D341Med (cell line): Measurements from ENCODE around the gene KIAA1217.
"Not testable (repeated sequence)": the region's sequence is repeated elsewhere in the genome, so short reads cannot be mapped to it uniquely, and the experiment has no call there.

Experiments used
- DNase-seq: peaks from one replicate; pipeline ENCODE4 v3.0.0; 2012; ENCODE audit warnings: low spot score

The KIAA1217 gene

DNA sequence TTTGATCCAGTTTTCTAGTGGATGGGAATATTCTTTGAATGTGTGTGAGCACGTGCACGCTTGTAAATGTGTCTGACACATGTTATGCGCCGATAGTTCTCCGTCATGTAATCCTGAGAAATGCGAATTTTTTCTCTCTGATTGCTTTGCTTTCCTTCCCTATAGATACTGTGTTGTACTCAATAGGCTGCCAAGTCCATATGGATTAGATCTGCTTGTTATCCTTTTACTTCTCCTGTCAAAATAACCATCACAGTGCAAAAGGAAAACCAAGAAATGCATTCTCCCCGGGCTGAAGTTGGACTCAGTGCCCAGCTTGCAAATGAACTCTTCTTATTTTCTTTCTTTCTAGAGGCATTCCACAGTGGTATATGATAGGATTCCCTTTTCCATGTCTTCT, 131.9 kb downstream of the KIAA1217 start:
- no peak for DNase-seq

DNA sequence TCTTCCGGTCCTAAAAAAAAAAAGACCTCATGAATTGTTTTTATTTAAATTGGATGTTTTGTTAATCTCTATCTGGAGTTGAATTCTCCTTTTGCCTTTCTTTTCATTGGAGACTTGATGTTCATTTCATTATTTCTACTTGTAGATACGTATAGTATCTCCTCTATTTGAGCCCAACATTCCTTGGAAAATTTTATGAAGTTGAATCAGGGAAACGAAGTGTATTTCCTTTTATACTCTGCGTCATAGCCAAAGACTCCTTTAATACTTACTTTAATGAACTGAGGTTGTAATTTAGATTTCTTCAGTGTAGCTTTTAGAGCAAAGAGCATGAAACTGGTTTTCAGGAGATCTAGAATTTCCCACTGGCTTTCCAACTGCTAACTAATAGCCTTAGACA, 132.4 kb downstream of the KIAA1217 start:
- DNase-seq, result no peak

DNA sequence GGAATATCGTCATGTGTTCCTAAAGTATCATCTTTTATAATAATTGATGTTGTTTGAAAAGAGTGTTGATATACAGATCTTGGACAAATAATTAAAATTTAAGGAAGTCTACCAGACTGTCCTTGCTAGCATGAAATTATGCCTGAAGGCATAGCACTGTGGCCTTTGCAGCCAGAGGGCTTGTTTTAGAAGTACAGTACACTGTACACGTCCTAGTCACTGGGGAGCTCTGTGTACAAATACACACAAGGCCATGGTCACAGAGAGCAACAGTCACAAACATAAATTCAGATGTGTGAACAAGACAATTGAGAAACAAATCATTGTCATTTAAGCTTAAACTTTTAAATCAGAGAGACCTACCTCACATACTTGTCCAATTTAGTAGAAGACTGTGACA, 133.0 kb downstream of the KIAA1217 start:
- no peak for DNase-seq

DNA sequence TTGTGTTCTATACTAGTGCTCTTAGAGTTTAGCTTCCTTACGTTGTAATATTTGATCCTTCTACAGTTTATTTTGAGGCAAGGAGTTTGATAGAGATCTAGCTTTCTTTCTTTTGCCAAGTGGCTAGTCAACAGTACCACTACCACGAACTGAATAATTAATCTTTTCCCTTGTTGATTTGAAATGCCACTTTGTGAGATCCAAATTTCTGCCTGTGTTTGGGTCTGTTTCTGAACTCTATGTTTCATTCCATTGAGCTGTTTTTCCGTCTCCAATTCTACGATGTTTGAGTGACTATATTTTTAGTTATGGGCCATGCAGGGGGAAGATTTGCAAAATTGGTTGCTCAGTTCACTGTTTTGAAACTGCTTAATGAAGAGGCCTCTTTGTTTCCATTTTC, 134.7 kb downstream of the KIAA1217 start:
- no peak for DNase-seq

DNA sequence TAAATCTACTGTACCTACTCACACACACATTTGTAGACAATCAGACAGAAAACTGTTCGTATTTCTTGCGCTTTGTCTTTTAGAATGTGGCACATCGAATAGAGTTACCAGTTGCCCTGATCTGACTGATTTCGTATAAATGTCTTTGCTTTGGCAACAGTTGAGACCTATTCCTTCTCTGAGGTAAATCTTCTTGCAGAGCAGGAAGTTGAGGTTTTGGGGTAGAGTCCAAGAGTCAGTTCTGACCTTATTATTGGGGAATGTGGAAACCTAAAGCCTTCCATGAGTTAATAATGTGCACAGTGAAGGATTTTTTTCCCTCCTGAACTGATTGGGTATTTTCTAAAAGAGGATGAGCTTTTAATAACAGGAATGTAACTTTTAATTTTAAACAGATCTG, 135.3 kb downstream of the KIAA1217 start:
- DNase-seq, result no peak

DNA sequence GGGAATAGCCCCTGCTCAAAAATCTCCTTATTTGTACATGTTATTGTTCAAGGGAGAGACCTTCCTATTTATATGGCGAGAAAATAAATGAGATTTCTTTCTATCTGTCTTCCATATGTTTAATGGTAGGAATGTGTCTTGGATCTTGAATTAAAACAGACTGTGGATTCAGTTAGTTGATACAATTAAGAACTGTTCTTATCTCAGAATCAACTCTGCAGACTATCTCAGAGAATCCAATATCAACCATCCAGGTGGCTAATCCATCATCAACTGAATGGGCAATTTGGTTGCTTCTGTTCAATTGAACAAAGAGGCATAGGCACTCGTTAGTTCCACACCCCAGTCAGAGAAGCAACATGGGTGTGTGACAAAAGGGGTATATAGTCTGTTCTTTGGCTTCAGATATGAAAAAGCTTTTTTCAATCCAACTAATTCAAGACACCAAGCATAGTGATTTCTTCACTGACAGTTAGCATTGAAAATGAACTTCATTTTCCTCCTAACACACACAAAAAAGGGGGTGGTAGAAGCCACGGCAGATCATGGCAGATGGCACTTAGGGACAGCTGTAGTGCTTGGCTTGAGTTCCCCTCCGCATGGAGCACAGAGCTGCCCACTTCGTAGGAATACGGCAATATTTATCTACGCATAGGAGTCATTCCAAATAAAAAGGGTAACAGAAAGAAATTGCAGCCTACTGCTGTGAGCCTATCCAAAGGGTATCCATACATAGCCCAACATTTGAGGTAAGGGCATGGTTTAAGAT, 135.9 kb downstream of the KIAA1217 start:
- no peak for DNase-seq

DNA sequence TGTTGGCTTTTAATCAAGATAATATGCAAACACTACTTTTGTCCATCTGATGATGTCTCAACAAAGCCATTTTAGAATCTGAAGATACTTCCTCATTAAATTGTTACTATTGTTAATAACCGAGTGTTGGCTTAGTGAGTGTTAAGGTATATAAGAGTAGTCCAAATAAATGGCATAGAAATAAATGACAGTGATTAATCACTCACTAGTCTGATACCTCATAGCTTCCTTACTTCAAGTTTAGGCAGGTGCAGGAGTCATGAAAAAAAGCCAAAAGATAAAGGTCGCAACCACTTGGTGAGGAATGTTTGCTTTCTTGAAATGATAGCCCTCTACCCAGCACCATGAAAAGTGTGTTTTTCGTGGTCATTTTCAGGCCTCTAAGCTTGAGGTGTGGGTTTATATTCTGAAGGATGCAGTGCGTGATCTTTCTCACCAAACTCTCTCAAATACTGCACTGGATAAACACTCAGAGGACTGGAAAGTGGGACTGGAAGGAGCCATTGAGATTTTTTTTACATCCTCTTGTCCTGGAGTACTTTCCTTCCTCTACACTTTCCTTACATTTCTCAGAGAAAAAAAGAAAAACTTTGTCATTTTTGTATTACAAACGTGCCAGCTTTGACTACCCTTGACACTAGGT, 138.1 kb downstream of the KIAA1217 start:
- DNase-seq, result no peak

DNA sequence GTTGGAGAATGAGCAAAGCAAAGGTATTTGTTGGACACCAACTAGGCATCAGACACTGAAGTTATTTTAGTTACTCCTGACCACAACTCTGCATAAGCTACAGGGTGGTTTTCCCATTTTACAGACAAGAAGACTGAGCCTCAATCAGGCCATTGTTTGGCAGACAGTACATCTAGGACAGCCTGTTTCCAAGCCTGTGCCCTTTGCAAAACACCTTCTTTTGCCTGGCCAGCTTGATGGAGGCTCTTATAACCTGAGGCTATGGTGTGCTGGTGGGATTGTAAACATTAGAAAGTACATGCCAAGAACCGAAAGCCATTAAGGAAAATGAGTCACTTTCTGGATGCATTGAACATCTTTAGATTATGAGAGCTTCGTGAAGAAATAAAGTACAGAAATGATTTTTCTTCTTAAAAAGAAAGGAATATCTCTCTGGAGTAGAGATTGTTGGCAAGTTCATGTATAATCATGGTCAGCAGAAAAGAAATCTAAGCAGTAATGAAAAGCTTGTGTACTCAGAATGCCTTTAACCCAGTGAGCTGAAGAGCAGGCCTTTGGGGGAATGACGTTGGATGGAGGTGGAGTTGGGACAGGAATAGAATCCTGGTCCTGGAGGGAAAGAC, 140.6 kb downstream of the KIAA1217 start:
- no peak for DNase-seq

DNA sequence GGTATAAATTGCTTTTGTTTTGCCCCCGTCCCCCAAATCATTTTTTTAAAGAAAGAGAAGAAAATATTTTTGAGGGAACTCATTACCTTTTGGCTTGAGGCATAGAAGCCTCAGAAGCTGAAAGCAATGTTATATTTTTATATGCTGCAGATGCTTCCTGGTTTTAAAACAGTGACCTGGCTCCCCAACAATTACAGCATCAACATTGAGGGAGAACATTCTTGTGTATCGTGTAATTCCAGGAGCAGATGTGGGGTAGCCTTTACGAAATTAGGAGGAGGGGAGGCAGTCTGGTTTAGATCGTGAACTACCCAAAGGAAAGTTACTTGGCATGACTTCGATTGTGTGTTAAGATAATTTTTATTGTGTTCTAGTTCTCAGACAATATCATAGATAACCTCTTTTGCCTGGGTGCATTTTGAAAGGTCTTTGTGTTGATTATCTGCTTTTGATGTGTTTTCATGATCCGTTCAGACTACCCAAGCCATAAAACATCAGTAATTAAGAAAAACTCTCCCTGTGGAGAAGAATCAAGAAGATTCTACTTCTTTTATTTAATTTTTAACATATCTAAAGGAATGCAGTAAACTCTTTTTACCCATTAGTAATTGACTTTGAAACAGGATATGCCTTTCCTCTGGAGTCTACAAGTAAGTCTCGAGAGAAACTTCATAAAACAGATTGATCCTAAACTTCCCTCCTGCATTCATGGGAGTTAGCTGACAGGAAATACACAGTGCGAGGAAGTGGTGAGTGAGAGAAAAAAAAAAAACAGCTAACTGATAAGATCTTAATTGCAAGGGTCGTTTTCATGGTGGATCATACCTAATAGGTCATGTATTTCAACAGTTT, 141.4 kb downstream of the KIAA1217 start:
- DNase-seq, result no peak

DNA sequence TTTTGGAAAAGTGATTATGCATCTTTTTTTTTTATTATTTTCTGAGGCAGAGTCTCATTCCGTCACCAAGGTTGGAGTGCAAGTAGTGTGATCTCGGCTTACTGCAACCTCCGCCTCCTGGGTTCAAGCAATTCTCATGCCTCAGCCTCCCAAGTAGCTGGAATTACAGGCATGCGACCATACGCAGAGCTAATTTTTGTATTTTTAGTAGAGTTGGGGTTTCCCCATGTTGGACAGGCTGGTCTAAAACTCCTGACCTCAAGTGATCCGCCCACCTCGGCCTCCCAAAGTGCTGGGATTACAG, 141.9 kb downstream of the KIAA1217 start:
- DNase-seq, result not testable (repeated sequence)

DNA sequence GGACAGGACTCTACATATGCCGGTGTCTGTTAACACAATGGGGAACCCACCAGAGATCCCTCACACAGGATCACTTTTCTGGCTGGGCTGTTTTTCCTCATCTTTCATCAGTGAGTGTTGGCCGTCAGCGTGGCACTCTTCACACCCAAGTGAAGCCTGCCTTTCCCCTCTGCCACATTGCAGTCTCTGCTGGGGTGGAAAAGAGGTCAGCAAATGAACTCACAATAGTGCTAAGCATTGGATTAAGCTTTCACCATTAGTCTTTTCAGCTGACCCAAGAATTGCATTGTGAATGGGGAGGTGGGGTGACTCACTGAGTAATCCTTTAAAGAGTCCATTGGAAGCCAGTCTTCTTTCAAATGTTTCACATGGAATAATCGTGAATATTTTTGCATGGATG, 143.0 kb downstream of the KIAA1217 start:
- DNase-seq, result no peak

DNA sequence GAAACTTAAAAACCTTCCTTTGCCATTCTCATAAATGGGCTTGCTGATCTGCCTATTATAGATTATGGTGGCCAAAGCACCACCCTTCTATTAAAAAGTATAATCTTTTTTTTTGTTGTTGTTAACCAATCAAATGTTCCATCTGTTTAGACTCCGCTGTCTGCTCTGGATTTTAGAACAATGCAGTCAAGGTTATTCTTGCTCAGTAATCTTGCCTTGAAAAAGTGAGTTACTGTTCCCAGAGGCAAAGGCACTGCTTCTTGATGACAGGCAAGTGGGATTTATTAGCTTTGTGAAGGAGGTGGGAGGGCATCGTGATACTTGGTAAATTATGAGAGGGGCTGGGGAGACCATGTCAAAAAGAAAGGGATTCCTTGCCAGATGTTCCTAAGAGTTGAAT, 143.5 kb downstream of the KIAA1217 start:
- DNase-seq, result no peak

DNA sequence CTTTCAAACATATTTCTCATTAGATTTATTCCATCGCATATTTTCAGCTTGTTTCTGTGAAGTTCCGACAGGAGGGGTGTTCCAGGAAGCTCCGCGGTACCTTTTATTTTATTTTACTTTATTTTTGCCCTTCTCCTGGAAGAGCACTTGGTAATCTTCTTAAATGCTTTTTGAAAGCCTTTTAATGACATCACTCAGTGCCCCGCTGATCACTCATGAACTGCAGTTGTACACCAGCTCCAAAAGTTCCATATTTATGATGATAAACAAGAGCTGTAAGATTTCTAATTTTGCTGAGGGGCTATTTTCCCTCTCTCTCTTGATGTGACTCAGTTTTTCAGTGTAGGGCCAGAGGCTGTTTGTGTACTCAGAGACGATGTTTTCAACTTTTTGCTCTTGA, 144.4 kb downstream of the KIAA1217 start:
- DNase-seq, result no peak

DNA sequence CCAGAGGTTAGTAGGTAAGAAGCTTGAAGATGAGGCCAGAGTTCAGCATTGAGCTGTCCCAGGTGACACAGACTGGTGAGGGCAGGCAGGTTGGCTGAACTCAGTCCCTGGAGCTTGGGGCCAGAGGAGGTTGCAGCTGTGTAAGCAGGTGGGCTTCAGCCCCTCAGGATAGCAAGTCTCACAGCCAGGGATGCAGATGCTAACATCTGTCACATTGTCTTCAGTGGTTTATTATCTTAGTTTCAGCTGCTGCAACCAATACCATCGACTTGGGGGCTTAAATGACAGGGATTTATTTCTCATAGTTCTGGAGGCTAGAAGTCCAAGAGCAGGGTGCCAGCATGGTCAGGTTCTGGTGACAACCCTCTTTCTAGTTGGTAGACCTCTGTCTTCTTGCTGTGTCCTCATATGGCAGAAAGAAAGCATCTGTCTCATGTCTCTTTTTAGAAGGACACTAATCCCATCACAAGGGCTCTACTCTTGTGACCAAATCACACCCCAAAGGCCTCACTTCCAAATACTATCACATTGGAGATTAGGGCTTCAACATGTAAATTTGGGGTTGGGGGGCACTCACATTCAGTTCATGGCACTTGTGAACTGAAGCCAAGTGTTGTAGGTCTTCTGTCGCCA, 146.2 kb downstream of the KIAA1217 start:
- DNase-seq, result no peak

DNA sequence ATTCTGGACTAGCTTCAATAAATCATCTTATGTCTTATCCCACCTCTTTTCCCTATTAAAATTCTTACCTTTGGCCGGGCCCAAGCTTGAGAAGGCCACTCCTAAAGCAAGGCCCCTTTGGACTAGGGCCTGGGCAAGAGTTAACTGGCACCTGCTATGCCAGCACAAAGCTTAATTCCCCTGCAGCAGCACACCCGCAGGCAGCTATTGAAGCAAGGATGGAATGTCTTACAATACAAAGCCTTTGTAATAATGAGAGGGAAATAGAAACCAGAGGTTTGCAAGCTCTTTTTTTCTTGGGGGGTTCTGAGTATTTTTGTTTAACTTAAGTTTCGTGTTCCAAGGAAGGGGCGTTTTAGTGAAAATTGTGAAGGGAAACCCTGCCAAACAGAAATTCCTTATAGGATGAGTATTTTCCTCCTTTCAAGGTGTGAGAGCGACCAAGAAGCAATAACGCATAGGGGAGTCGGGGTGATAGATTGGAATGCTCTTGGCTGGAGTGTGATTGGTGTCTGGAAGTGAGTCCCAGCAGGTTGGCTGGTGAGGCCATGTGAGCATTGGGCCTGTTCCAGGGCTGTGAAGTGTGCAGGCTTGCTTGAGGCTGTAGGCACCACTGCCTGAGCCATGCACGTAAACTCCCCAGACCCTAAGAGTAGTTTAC, 148.5 kb downstream of the KIAA1217 start:
- no peak for DNase-seq

DNA sequence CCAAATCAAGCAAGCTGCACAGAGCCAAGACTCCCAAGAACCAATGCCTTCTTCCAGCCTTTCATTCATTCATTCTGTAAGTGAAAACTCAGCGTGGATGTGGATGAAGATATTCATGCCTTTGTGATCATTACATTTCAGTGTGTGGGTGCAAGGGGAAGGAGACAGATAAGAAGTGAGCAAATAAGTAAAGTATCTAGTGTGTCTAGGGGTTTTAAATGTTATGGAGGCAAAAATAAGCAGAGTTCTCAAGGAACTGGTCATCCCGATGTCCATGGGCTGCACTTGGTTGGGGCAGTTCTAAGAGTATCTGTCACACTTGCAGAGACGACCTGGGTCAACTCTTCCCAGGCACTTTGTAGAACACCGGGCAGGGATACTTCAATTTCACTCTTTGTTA, 149.1 kb downstream of the KIAA1217 start:
- DNase-seq, result no peak

DNA sequence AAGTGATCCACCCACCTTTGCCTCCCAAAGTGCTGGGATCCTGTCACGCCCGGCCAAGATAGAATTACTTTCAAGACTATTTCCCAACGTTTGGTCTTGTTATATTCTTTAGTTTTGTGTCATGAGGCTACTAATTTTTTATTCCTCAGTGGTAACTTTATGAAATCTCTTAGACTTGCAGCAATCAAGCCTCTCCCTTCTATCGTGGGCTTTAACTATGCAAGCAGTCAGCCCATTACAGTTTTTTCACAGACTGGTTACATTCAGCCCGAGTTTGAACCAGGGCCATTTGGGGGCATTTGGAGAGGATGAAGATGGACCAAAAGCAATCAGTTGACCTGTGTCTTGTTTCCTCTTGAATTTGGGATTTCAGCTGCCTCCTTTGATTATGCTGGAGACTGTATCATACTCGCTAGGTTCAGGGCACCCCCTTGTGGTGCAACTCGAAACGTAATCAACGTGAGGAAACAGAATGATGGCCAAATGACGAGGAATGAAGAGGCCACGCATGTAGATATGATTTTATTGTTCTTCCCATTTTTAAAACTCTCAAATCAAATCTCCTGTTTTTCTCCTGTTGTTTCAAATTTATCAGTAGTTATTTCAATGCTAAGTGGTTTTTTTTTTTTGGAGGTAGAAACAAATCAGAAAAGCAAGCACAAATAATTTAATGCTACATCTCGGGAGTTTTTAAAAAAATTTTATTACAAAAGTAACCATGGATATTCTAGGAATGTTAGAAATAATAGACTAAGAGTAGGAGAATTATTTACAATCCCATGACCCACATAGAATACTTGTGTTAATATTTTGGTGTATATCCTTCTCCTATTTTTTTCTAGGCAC, 151.6 kb downstream of the KIAA1217 start:
- peak; percentile 65 for DNase-seq

DNA sequence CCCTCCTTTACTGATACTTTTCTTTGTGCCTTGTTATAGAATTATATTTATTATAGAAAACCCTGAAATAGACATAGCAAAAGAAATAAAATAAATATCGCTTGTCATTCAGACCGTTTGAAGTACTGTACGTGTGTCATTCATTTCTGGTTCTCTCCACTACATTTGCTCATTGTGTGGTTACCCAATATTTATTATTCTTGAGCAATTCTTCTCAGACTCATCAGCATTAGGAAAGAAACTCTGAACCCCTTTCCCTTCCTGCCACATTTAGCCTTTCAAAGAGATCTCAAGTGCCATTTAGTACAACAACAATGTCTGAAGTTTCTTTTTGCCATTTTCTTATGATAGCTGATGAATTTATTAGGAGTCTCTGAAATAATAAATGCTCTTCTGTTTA, 154.1 kb downstream of the KIAA1217 start:
- DNase-seq, result no peak

DNA sequence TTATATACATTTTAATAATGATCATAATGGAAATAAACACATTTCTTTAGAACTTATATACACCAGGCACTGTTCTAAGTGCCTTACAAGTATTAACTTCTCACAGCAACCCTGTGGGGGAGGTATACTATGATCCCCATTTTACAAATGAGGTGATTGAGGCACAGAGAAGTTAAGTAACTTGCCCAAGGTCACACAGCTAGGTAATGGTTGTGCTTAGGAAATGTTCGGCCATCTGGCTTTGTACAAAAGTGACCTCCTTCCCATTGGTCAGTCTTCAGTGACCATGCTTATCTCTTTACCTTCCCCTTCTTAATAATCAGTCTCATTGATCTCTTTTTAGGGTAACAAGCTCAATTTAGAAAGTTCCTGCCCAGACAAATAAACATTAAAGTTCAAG, 158.8 kb downstream of the KIAA1217 start:
- DNase-seq, result no peak

DNA sequence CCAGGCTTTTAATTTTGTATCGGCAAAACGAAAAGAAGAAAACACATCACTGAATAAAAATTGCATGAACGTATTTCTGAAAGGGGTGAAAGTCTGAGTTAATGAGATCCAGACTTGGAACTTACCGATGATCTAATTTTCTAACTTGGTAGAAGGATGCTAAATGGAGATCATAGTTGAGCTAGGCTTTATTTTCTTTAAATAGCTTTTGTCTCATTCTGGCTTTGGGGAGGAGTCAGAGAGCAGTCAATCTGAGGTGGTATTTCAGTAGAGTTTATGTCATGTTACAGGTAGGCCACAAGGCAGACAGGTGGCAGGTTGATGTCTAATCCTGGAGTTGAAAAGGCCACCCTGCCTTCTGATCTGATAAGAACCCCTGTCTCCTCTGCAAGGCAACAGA, 161.9 kb downstream of the KIAA1217 start:
- DNase-seq, result no peak

DNA sequence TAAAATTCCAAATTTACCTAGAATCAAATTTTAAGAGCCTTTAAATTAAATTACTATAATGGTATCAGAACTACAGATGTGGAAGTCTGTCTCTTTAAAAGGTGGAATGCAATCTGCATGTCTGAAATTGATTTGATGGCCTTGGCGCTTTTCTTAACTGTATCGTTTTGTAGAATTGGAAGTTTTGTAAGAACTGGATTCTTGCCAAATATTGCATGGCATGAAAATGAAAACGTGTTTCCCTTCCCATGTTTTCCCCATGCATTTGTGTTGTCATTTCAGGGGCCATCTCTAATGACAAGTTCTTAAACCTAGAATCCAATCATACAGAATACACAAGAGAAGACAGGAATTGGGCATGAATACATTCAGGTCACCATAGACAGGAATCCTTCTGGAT, 162.5 kb downstream of the KIAA1217 start:
- no peak for DNase-seq
